ENCODE data around the gene INAFM2. TPM values are rescaled to one million over a fixed set of nuclear protein-coding genes. Genes with fewer than 3 reads are reported as not detected.

INAFM2 gene
- polyA plus RNA-seq, 3 donors, result 16.9 to 18.0 (median 17.3) TPM

DNA sequence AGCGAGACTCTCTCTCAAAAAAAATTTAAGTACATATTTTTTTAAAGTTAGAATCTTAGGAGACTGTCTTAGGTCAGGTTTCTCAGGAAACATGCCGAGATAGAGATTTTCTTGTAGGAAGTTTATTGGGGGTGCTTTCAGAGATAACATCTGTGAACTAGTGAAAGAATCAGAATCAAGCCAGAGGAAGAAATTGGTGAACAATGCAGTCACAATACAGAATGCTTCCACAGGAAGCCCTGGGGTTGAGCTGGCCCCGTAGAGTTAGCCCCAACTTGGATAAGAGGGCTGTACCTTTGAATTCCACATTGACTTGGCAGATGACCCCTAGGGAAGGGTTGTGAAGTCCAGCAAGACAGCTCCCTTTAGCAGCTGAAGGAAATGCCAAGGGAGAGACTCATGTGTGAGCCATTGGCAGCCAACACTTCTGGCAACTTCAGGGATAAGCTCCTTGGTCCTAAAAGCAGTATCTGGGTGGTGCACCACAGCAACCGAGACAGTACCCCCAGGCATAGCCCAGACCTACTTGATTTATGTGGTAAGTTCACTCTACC lies 8.7 kb upstream of the INAFM2 start:
- DNase-seq (ENCODE audit: extremely low read depth in 1 of 11, low read depth in 9 of 11, low spot score in 4 of 11), result no peak

GRCh38 chr15:40316931-40317330 lies 6.6 kb upstream of the INAFM2 start:
- no peak for DNase-seq (ENCODE audit: extremely low read depth in 1 of 11, low read depth in 9 of 11, low spot score in 4 of 11)

DNA sequence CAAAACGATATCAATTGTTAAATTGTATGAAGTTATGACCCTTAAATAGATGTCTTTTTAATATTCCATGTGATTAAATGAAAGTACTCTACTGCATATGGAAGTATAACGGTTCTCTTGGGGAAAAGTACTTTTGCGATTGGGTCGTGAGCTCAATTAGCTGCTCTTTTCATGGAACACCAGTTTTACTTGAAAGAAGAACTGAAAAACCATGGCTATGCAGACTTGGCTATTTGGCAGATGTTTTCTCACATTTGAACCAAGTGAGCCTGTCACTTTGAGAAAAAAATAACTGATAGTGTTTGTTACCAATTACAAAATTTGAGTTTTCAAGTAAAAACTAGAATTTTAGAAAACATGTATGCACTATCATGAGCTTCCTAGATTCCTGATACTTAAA lies 5.9 kb upstream of the INAFM2 start:
- no peak for DNase-seq (ENCODE audit: extremely low read depth in 1 of 11, low read depth in 9 of 11, low spot score in 4 of 11)

DNA sequence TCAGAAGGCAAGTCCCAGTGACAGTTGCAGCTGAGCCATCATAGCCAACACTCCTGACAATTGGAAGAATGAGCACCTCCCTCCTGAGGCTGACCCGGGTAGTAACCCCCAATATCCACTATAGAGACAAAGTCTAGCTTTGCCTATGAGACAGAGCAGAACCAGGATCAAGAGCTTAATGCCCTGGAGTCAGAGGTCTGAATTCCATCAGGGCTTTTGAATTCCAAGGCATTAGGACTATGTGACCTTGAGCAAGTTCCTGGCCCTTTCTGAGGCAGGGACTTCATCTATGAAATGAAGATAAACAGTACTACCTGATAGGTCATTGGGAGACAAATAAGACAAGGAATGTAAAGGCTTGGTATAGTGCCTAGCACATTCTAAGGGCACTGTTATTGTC lies 3.1 kb upstream of the INAFM2 start:
- no peak for DNase-seq (ENCODE audit: extremely low read depth in 1 of 11, low read depth in 9 of 11, low spot score in 4 of 11)

DNA sequence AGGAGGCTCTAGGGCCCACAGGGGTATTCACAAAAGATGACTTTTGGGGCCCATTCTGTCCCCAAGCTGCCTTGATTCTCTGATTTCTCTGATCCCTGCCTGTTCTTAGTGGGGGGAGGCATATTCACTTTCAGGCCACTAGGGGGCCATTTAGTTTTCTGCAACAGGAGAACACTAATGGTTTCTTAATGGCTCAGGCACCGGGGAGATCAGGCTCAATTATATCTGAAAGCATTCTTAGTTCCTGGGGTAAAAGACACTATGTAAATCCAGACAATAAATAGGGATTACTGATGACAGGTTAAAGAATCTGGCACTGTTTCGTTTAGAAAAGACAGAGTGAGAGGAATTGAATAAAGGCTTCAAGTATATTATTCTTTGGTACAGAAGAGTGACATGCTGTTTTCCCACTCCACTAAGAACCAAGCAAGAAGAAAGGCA lies 2.5 kb upstream of the INAFM2 start:
- no peak for DNase-seq (ENCODE audit: extremely low read depth in 1 of 11, low read depth in 9 of 11, low spot score in 4 of 11)

DNA sequence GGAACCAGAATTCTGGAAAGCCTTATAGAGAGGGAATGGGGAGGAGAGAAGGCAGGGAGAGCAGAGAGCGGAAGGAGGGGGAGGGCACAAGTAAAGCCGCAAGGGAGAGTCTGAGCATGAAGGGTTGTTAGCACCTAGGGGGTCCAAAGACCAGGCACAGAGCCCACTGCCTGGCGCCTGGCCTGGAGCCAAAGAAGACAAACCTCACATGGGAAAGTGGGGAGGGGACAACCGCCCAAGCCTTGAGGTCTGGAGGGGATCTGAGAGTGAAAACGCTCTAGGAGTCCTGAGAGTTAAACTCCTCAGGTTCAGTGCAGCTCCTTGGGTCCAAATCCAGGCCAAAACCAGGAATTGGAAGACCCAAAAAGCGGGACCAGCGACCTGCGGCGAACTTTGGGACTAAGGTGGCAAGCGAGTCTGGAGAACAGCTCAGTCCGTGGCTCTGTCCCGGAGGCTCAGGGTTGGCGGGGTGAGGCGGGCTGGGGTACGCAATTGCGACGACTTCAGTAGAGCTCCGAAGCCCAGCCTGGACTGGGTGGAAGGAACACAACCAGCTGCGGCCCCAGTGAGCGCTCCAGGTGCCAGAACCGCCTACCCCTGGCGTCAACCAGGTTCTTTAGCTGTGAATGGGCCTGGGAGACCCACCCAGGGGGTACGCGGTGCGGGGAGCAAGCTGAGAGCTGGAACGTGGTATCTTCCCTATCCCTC lies 807 bp upstream of the INAFM2 start:
- DNase-seq (ENCODE audit: extremely low read depth in 1 of 11, low read depth in 9 of 11, low spot score in 4 of 11), result no peak

DNA sequence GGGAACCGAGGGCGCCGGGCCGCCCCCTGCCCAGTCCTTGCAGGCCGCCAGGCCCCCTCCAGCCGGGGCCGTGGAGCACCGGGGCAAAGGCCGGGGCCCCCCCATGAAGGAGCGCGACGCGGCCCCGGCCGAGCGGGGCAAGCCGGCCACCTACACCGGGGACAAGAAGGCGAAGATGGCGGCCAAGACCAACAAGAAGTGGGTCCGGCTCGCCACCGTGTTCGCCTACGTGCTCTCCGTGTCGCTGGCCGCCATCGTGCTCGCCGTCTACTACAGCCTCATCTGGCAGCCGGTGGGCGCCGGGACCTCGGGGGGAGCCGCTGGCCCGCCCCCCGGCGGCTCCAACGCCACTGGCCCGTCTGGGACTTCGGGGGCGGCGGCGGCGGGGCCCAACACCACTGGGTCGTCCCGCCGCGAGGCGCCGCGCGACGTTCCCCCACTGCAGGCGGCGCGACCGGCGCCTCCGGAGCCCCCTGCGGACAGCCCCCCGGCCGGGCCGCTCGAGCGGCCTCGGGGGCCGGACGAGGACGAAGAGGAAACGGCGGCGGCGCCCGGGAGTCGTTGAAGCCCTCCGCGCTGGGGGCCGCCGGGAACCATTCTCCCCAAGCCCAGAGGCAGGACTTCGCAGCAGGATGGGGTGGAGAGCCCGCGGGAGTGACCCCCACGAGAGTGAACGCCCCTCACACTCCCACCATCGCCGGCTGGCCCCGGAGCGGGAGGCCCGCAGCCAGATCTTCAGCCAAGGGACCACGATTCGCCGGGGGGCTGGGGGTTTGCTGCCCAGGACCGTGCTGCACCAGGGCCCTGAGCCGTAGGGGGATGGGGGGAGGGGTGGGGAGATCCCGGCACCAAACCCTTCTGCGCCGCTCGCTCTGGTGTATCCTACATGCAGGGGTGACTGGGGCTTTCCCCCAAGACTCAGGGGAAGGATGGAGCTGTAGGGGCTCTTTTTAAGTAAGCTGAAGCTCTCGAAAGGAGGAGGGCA lies 753 bp downstream of the INAFM2 start:
- DNase-seq (ENCODE audit: extremely low read depth in 1 of 11, low read depth in 9 of 11, low spot score in 4 of 11), result no peak

- no peak for DNase-seq (ENCODE audit: extremely low read depth in 1 of 11, low read depth in 9 of 11, low spot score in 4 of 11)
Measured at GRCh38 chr15:40325188-40325587, 1.7 kb downstream of the INAFM2 start.

DNA sequence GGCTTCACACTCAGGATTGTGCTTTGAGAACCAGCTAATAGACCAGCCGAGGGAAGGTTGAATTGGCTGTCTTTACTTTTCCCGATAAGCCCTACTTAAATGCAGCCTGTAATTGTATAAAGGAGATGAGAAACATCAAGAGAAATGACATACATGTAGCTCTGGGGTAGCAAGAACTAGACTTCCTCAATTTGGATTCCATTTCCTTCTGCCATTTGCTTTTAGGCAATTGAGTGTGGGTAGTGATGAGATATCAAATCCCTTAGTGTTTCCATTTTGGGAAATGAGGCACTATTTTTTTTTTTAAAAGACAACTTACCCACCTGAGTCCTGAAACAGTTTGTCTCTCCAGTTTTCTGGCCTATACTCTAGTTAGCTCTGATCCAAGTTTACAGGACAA lies 2.2 kb downstream of the INAFM2 start:
- DNase-seq (ENCODE audit: extremely low read depth in 1 of 11, low read depth in 9 of 11, low spot score in 4 of 11), result no peak

GRCh38 chr15:40327457-40327856 lies 4.0 kb downstream of the INAFM2 start:
- DNase-seq (ENCODE audit: extremely low read depth in 1 of 11, low read depth in 9 of 11, low spot score in 4 of 11), result no peak

GRCh38 chr15:40328176-40328575 lies 4.7 kb downstream of the INAFM2 start:
- no peak for DNase-seq (ENCODE audit: extremely low read depth in 1 of 11, low read depth in 9 of 11, low spot score in 4 of 11)

DNA sequence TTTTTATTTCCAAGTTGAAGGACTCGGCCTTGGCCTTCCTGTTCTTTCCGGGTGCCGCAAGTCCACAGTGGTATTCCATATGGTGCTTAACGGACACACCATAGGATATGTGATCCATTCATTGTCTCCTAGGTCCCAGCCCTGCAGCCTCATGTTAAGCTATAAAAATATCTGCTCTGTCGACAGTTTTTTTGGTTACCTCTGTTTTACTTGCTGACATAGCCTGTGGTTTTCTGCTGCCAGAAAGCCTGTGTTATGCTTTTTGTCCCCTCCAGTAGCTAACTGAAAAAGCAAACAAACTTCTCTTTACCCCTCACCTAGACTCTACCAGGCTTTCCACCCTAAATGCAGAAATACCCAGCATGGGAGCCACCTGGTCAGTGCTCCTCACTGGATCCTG lies 5.3 kb downstream of the INAFM2 start:
- DNase-seq (ENCODE audit: extremely low read depth in 1 of 11, low read depth in 9 of 11, low spot score in 4 of 11), result no peak

GRCh38 chr15:40329804-40330203 lies 6.3 kb downstream of the INAFM2 start:
- DNase-seq (ENCODE audit: extremely low read depth in 1 of 11, low read depth in 9 of 11, low spot score in 4 of 11), result no peak

DNA sequence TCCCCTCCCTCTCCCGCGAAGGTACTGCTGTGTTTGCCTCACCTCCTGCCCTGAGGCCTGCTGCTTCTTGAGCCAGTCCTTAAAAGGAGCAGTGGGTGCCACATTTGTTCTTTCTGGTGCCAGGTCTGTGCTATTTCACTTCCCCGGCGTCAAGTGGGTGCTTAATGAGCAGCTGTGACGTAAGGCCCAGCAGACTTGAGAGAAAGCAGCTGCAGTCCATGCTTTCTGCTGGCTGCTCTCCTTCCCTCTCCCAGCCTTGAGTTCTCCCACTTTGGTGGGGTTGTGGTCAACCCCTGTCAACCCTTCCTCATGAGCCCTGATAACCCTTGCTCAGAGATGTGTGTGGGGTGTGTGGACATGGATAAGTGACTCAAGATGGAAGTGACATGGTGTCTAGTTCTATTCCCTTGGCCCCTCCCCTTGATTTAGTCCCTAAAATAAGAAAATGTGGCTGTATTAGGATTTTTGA lies 6.9 kb downstream of the INAFM2 start:
- DNase-seq (ENCODE audit: extremely low read depth in 1 of 11, low read depth in 9 of 11, low spot score in 4 of 11), result peak in 2 of 11 donors; percentile 47 to 66

DNA sequence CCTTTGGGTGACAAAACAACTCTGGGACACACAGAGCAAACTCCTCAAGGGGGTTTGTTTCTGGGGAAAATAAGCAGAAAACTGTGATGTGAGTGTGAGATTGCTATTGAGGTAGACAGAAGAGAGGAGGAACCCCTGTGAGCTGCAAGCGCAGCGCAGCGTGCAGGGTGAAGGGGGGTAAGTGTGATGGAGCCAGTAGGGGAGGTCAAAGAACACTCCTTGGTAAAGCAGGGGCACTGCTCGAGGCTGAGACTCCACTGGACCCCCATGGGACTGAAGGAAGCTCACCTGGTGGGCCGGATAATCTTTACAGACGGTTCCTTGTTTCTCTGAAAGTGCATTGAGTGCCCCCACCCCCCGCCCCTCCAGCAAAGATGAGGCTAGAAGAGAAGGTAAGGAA lies 7.5 kb downstream of the INAFM2 start:
- no peak for DNase-seq (ENCODE audit: extremely low read depth in 1 of 11, low read depth in 9 of 11, low spot score in 4 of 11)

DNA sequence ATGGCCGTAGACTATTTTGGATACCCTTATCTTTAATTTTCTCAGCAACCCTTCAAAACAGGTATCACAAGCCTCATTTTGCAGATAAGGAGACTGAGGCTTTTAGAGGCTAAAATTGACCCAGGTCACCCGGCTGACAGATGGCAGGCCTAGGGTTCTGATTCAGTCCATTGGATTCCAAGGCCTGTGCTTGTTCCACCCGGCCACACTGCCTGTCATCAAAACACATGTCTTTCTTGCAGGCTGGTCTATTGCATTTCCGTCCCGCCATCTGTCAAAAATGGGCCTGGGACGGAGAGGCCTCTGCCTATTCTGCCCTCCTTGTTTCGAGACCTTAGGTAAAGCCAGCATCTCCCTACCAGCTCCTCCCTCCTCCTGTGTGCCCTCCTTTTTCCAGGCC lies 8.1 kb downstream of the INAFM2 start:
- no peak for DNase-seq (ENCODE audit: extremely low read depth in 1 of 11, low read depth in 9 of 11, low spot score in 4 of 11)

DNA sequence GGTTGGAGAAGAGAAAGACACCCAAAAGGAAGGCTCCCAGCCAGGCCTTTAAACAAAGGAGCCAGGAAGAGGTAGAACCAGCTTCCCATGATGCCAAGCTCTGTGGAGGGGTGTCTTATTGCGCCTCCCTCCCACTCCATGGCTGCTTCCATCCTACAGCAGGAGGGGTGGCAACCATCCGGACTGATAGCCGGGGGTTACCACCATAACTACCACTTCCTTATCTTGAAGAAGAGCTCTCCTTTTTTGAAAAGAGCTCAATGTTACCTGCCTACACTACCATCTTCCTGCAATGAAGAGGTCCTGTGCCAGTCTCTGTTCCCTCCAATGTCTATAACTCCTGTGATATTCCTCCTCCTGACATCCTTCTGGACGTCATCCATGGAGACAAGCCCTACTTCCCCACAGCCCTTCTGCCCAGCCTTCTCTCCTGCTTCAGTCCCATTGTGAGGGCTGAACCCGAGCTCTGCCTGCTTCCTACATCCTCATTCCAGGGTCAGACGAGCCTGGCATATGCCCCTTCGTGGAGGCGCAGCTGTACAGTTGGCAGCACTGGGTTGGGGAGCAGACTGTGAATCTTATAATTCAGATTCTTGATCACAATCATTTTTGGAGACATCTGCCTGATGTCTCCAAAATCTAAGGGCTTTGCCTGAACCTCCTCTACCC lies 8.8 kb downstream of the INAFM2 start:
- no peak for DNase-seq (ENCODE audit: extremely low read depth in 1 of 11, low read depth in 9 of 11, low spot score in 4 of 11)

- DNase-seq (ENCODE audit: extremely low read depth in 1 of 11, low read depth in 9 of 11, low spot score in 4 of 11), result no peak
Measured at GRCh38 chr15:40333922-40334492, 10.5 kb downstream of the INAFM2 start.

- DNase-seq (ENCODE audit: extremely low read depth in 1 of 11, low read depth in 9 of 11, low spot score in 4 of 11), result no peak
Measured at GRCh38 chr15:40334541-40334940, 11.0 kb downstream of the INAFM2 start.

All from renal cortex interstitium (tissue), 11 donors.